ENCODE measurements around the gene CCDC183. TPM values are rescaled to one million over a fixed set of nuclear protein-coding genes. Genes with fewer than 3 reads are reported as not detected.
"Not testable (repeated sequence)": the region's sequence is repeated elsewhere in the genome, so short reads cannot be mapped to it uniquely, and the experiment has no call there.

Gene CCDC183
- total RNA-seq, 1 donor from 2014 or later = not detected

DNA sequence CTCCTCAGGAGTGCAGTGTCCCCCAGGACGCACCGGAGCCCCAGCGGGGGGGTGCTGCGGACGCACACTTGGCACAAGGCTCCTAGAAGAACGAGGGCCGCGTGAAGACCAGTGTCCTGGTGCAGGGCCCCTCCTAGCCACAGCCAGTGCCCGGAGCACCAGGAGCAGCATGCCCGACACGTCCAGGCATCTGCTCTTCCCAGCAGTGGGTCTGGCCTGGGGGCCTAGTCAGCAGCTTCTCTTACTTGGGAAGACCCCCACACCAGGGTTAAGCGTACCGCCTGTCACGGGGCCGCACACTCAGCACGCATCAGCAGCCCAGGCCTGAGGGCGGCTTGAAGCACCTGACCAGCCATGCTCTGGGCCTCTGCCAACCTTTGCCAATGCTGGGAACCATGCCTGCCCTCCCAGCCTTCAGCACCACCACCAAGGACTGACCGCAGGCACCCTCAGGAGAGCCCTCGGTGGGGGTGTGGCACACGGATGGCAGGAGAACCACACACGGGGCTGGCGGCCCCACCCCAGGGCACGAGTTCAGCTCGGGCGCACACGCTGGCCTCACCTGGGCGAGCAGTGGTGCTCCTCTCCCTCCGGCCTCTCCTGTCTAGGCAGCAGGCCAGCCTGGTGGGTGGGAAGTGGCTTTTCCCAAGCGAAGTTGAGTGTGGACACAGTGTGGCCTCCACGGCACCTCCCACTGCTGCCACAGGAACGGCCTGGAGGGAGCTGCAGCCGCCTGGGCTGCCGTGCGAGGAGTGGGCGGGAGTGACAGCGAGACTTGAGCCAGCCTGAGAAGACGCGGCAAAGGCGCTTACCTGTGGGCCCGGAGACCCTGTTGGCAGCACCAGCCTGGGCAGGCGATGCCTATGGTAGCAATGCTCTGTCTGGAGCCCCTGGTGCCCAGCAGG lies 34.1 kb downstream of the CCDC183 start:
- H3K27ac Mint-ChIP-seq = no peak overlapping the region
- intact Hi-C loops (cut with micrococcal nuclease) = no loop called here
- no peaks in the 10 kb centered on the region for H3K4me1 Mint-ChIP-seq
- H3K9me3 Mint-ChIP-seq = no peaks in the 10 kb centered on the region
- ATAC-seq (ENCODE audit: low read depth) (no peak), DNase-seq (no peak)
- TF ChIP-seq, protein P1, sequence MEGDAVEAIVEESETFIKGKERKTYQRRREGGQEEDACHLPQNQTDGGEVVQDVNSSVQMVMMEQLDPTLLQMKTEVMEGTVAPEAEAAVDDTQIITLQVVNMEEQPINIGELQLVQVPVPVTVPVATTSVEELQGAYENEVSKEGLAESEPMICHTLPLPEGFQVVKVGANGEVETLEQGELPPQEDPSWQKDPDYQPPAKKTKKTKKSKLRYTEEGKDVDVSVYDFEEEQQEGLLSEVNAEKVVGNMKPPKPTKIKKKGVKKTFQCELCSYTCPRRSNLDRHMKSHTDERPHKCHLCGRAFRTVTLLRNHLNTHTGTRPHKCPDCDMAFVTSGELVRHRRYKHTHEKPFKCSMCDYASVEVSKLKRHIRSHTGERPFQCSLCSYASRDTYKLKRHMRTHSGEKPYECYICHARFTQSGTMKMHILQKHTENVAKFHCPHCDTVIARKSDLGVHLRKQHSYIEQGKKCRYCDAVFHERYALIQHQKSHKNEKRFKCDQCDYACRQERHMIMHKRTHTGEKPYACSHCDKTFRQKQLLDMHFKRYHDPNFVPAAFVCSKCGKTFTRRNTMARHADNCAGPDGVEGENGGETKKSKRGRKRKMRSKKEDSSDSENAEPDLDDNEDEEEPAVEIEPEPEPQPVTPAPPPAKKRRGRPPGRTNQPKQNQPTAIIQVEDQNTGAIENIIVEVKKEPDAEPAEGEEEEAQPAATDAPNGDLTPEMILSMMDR (IDR thresholded peaks at IDR 0.05) = no peak
- CTCF ChIA-PET = no interaction called here
- no peak overlapping the region for H3K4me3 Mint-ChIP-seq
- H3K27me3 Mint-ChIP-seq = no peaks in the 10 kb centered on the region
- H3K36me3 Mint-ChIP-seq (ENCODE audit: low read depth) = peaks cover 52% of the 10 kb centered on the region
- POLR2A ChIA-PET = interaction anchor here (0.6 kb wide), 1 partner anchor 18 kb away, joined by 3 read pairs; no protein-coding TSS in a partner anchor

DNA sequence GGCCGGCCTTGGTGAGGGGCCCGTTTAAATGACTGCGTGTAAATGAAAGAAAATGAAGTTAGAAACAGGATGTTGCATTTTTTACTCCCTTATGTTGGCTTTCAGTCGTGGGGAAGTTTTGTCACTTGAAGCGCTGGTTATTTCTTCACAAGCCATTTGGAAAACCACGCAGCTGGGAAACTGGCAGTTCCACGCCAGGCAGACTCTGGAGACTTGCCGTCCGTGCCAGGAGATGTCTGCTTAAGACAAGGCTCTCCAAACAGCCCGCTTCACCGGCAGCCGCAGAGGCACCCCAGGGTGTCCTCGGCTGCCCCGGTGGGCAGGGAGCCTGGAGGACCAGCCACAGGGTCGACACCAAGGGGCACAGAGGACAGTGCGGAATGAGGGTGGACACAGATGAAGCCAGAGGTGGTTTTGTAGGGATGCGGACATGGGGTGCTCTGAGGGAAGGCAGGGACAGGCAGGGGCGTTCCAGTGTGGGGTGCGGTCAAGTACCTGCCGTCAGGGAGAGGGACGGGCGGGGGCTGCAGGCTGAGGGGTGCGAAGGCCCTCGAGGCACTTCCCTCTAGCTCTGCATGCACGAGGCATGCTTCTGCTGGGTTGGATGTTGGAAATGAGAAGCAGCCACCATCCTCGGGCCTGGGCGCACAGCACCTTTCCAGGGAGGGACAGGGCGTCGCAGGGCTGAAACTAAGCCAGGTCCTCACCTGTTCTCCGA lies 35.0 kb downstream of the CCDC183 start:
- no peak for ATAC-seq (ENCODE audit: low read depth)
- no peak for DNase-seq
- CTCF ChIA-PET = no interaction called here
- Mint-ChIP-seq H3K4me1 (no peaks in the 10 kb centered on the region), H3K9me3 (no peaks in the 10 kb centered on the region), H3K36me3 (ENCODE audit: low read depth) (peaks cover 45% of the 10 kb centered on the region), H3K27ac (no peak overlapping the region), H3K4me3 (no peak overlapping the region), H3K27me3 (no peaks in the 10 kb centered on the region)
- TF ChIP-seq, protein P1 (IDR thresholded peaks at IDR 0.05) = no peak
- intact Hi-C loops (cut with micrococcal nuclease) = no loop called here
- POLR2A ChIA-PET = interaction anchor here (0.5 kb wide), 1 partner anchor 95 kb away, joined by 5 read pairs; no protein-coding TSS in a partner anchor

DNA sequence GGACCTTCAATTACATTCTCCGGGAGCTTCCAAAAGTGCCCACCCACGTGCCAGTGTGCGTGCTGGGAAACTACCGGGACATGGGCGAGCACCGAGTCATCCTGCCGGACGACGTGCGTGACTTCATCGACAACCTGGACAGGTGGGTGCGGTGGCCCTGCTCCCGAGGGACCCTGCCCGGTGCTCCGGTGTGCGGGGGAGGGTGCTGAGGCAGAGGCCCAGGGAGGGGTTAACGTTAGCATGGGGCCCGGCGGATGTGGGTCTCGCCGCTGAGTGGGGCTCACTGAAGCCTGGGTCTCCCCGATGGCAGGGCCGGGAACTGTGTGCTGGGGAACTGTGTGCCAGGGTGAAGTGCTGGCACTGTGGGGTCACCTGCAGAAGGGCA lies 35.6 kb downstream of the CCDC183 start:
- intact Hi-C loops (cut with micrococcal nuclease) = no loop called here
- no peak overlapping the region for H3K27ac Mint-ChIP-seq
- TF ChIP-seq, protein P1 (IDR thresholded peaks at IDR 0.05) = no peak
- ChIA-PET POLR2A (interaction anchor here (0.5 kb wide), 1 partner anchor 95 kb away, joined by 5 read pairs; no protein-coding TSS in a partner anchor), CTCF (no interaction called here)
- H3K4me1 Mint-ChIP-seq = no peaks in the 10 kb centered on the region
- DNase-seq (no peak), ATAC-seq (ENCODE audit: low read depth) (no peak)
- no peaks in the 10 kb centered on the region for H3K9me3 Mint-ChIP-seq
- H3K27me3 Mint-ChIP-seq = no peaks in the 10 kb centered on the region
- no peak overlapping the region for H3K4me3 Mint-ChIP-seq
- peaks cover 41% of the 10 kb centered on the region for H3K36me3 Mint-ChIP-seq (ENCODE audit: low read depth)

DNA sequence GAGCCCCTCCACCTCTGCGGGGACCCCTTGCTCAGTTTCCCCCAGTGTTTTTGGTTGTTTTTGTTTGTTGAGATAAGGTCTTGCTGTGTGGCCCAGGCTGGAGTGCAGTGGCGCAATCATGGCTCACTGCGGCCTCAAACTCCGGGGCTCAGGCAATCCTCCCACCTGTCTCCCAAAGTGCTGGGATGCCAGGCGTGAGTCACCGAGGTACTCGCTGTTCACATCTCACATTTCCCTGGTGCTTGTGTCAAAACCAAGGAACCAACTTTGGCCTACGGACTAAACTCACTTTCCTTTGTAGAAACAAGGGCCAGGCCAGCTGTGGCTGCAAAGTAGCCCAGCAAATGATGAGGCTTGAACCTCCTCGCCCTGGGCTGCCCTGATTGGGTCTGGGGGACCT lies 36.4 kb downstream of the CCDC183 start:
- no peak for ATAC-seq (ENCODE audit: low read depth)
- DNase-seq = no peak
- H3K4me1 Mint-ChIP-seq = no peaks in the 10 kb centered on the region
- no peak overlapping the region for H3K4me3 Mint-ChIP-seq
- H3K27ac Mint-ChIP-seq = no peak overlapping the region
- ChIA-PET POLR2A (no interaction called here), CTCF (no interaction called here)
- peaks cover 40% of the 10 kb centered on the region for H3K36me3 Mint-ChIP-seq (ENCODE audit: low read depth)
- TF ChIP-seq, protein P1 (IDR thresholded peaks at IDR 0.05) = no peak
- H3K9me3 Mint-ChIP-seq = no peaks in the 10 kb centered on the region
- no peaks in the 10 kb centered on the region for H3K27me3 Mint-ChIP-seq
- intact Hi-C loops (cut with micrococcal nuclease) = no loop called here

DNA sequence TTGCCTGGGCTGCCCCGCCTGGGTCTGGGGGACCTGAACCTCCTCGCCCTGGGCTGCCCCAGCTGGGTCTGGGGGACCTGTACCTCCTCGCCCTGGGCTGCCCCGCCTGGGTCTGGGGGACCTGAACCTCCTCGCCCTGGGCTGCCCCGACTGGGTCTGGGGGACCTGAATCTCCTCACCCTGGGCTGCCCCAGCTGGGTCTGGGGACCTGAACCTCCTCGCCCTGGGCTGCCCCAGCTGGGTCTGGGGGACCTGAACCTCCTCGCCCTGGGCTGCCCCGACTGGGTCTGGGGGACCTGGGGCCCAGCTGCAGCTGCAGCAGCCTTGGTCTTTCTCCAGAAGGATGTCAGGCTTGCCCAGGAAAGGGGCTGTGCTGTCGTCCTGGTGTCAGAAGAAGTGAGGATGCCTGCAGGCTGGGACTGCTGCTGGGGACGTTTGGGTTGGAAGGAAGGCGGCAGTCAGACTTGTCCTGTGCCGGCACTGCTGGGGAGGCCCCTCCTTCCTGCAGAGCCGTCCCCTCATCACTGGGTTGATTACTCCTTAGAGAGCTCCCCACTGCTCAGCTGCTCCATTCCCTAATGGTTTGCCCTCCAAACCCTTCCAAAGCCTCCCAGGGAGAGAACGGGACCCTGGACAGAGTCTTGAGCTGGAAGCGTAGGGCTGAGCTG lies 37.4 kb downstream of the CCDC183 start:
- ATAC-seq (ENCODE audit: low read depth); H3K27me3 Mint-ChIP-seq; H3K27ac Mint-ChIP-seq; H3K4me3 Mint-ChIP-seq; intact Hi-C loops (cut with micrococcal nuclease); POLR2A ChIA-PET; H3K4me1 Mint-ChIP-seq; H3K9me3 Mint-ChIP-seq; DNase-seq; CTCF ChIA-PET: not testable (repeated sequence)
- peaks cover 40% of the 10 kb centered on the region for H3K36me3 Mint-ChIP-seq (ENCODE audit: low read depth)
